Uterus (tissue), 4 donors: ENCODE results near the gene MPP4. TPM values are rescaled to one million over a fixed set of nuclear protein-coding genes. Genes with fewer than 3 reads are reported as not detected.

Source experiments
- DNase-seq, 2 donors: peaks; one replicate each; pipeline ENCODE4 v3.0.0-alpha.2; 2019 to 2020
- H3K27ac ChIP-seq, 2 donors: fragments of 200-600 bp; sonication (generic); 1 replicate in 1 of 2; 2 replicates in 1 of 2; pipeline ENCODE4 v1.5.1; 2016 to 2018
- H3K27me3 ChIP-seq, 2 donors: fragments of 200-600 bp; sonication (generic); one replicate each; pipeline ENCODE4 v1.5.1; 2018 to 2019; ENCODE audit warnings: control low read depth in 1 of 2
- H3K36me3 ChIP-seq, 2 donors: fragments of 200-600 bp; sonication (generic); one replicate each; pipeline ENCODE4 v1.5.1; 2019; ENCODE audit warnings: control low read depth in 1 of 2
- H3K4me1 ChIP-seq, 2 donors: fragments of 200-600 bp; sonication (generic); one replicate each; pipeline ENCODE4 v1.5.1; 2018 to 2019; ENCODE audit warnings: control low read depth in 1 of 2
- H3K4me3 ChIP-seq, 2 donors: fragments of 200-600 bp; sonication (generic); 1 replicate in 1 of 2; 2 replicates in 1 of 2; pipeline ENCODE4 v1.5.1; 2018 to 2019; ENCODE audit warnings: mild to moderate bottlenecking in 1 of 2
- H3K9me3 ChIP-seq, 2 donors: fragments of 200-600 bp; sonication (generic); one replicate each; pipeline ENCODE4 v1.5.1; 2019; ENCODE audit warnings: control low read depth in 1 of 2
- CTCF ChIP-seq, 4 experiments: fragments of 200-600 bp in 2 of 4; fragments of 450-650 bp in 2 of 4; sonication (generic) in 2 of 4; IDR thresholded peaks; one replicate each; pipeline ENCODE4 v1.5.1; 2016 to 2019; ENCODE audit warnings: antibody characterized with exemption in 4 of 4, mild to moderate bottlenecking in 2 of 4, moderate library complexity in 1 of 4
- POLR2A ChIP-seq, 2 donors: fragments of 450-650 bp; IDR thresholded peaks; one replicate each; pipeline ENCODE4 v1.6.1; 2016; ENCODE audit warnings: antibody characterized with exemption in 2 of 2, mild to moderate bottlenecking in 1 of 2, moderate library complexity in 1 of 2
- intact Hi-C: fragments of 100-400 bp; cut with DNase I; formaldehyde crosslinking; loops from one replicate; pipeline ENCODE4 v1.15.1; 2023; ENCODE audit warnings: low total_unique reads
- total RNA-seq, 4 donors: library from RNA; depleted of rRNA in 3 of 4; stranded (reverse); fragments of >200 nt in 3 of 4; gene quantifications; one replicate each; pipeline versions ENCODE4 v1.1.0 to v1.2.4, GENCODE V29; 2014 to 2023
- donor health status: DM: yes; HTN: yes; CAD: no.

Gene MPP4, protein sequence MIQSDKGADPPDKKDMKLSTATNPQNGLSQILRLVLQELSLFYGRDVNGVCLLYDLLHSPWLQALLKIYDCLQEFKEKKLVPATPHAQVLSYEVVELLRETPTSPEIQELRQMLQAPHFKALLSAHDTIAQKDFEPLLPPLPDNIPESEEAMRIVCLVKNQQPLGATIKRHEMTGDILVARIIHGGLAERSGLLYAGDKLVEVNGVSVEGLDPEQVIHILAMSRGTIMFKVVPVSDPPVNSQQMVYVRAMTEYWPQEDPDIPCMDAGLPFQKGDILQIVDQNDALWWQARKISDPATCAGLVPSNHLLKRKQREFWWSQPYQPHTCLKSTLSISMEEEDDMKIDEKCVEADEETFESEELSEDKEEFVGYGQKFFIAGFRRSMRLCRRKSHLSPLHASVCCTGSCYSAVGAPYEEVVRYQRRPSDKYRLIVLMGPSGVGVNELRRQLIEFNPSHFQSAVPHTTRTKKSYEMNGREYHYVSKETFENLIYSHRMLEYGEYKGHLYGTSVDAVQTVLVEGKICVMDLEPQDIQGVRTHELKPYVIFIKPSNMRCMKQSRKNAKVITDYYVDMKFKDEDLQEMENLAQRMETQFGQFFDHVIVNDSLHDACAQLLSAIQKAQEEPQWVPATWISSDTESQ
- under 1 TPM in 2 of 4 donors, not detected in 2; 0.24 to 0.97 TPM for total RNA-seq

DNA sequence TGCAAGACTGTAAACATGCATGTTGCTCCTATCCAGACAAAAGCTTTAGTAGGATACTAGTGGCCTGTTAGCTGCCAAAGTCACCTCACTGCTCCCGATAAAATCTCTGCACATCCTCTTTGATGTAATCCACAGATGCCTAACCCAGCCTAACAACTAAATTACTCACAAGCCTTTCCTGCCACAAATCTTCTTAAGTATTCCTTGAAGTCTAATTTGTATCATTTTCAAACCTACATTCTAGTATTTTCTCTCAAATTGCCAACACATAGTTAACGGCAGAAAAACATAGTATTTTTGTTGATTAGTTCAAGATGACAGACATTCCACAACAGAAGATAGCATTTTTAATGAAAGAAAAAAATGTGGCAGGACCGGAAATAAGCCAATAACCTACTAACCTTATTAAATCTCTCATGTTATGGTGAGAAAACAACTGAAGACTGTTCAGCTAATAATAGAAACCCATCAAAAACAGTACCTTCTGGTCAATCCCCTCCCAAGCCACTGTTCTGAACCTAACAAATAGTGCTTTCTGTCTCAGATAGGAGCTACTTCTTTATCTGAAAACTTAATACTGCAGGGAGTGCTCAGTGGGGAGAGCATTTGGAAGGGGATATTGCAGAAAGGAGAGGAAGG is at the start of gene MPP4:
Gene MPP4, minus strand, starts transcription at position 57 of the 639 bp plus-strand sequence. CDS start 4,690 bp downstream, outside the sequence.
- intact Hi-C loops, result no loop called here
- no peaks in the 10 kb centered on the region for H3K9me3 ChIP-seq
- no peak for TF ChIP-seq POLR2A (IDR thresholded peaks at IDR 0.05)
- no peaks in the 10 kb centered on the region for H3K27me3 ChIP-seq
- peak within 1 kb of the TSS; percentile 50 to 58 for H3K27ac ChIP-seq
- H3K36me3 ChIP-seq, result no peaks in the 10 kb centered on the region
- DNase-seq, result no peak
- H3K4me3 ChIP-seq, result no peak within 1 kb of the TSS
- peaks cover 0 to 4% of the 10 kb centered on the region in 2 donors for H3K4me1 ChIP-seq

DNA sequence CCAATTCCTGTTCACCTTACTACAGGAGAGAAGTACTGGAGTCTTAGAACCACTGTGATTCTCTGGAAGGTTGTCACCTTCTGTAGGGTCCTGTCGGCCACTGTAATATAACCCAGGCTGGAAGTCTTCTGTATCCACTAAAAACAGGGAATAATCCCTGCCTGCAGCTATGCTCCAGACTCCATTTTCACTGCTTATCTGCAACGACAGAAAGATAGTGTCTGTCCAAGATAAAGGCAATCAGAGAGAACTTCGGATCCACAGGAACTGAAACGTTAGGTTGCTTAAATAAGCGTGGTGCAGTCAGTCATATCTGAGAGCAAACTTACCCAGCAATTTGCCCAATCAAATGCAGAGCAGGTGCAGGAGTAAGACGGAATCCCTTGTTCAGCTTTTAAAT is 48.1 kb upstream of the MPP4 start:
- TF ChIP-seq CTCF (IDR thresholded peaks at IDR 0.05) (no peak), POLR2A (IDR thresholded peaks at IDR 0.05) (no peak)
- H3K36me3 ChIP-seq, result no peaks in the 10 kb centered on the region
- intact Hi-C loops, result no loop called here

DNA sequence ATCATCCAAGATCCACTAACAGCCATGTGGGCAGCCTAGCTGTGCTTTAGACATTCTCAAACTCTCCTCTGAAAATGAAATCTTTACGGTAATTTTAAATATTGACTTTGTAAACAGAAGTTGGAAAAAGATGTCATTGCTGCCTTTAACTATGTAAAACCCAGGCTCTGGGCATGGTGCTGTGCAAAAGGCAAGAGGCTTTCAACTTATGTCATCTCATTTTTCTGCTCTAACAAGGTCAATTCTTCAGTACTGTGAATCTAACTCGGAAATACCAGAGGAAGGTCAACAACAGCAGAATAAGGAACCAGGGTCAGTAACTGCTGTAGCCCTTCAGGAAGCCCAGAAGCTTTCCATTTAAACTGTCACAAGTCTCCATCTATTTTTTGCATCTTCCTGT is 37.0 kb upstream of the MPP4 start:
- Histone ChIP-seq H3K9me3 (peaks cover 0 to 5% of the 10 kb centered on the region in 2 donors), H3K27ac (no peak overlapping the region), H3K4me3 (no peak overlapping the region), H3K36me3 (no peaks in the 10 kb centered on the region), H3K4me1 (no peaks in the 10 kb centered on the region), H3K27me3 (no peaks in the 10 kb centered on the region)
- no peak for TF ChIP-seq POLR2A (IDR thresholded peaks at IDR 0.05)
- no peak for TF ChIP-seq CTCF (IDR thresholded peaks at IDR 0.05)
- DNase-seq, result no peak
- intact Hi-C loops, result no loop called here

More for the DNA sequence above, 48.1 kb upstream of the MPP4 start:
- no peaks in the 10 kb centered on the region for H3K9me3 ChIP-seq
- no peaks in the 10 kb centered on the region for H3K27me3 ChIP-seq
- H3K4me3 ChIP-seq, result no peak overlapping the region
- no peak for DNase-seq
- H3K4me1 ChIP-seq, result no peaks in the 10 kb centered on the region
- H3K27ac ChIP-seq, result no peak overlapping the region

DNA sequence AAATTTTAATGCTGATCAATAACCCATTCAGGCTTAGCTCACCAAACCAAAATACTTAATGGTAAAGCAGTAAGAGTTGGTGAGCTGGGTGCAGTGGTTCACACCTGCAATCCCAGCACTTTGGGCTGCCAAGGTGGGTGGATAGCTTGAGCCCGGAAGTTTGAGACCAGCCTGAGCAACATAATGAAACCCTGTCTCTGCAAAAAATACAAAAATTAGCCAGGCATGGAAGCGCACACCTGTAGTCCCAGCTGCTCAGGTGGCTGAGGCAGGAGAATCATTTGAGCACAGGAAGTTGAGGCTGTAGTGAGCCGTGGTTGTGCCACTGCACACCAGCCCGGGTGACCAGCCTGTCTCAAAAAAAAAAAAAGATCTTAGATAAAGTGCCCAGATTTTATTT is 35.7 kb upstream of the MPP4 start:
- intact Hi-C loops, result no loop called here
- no peak for DNase-seq
- H3K36me3 ChIP-seq, result no peaks in the 10 kb centered on the region

DNA sequence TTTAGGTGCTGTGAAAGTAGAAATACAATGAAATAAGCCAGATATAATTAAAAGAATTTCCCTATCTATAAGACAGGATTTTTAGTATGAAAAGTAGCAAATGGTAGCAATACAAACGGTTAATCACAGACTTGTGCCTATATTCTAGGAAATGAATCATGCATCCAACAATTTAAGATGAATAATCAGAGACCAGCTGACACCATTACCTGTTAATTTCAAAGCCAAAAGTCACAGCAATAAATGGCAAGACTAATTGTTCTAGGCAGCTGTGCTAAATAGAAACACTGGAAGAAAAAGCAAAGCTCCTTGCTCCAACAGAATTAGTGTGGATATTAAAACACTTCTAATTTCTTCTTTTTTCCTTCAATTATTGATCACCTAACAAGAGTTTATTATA is 35.1 kb upstream of the MPP4 start:
- Histone ChIP-seq H3K4me3 (no peak overlapping the region), H3K9me3 (peaks cover 0 to 5% of the 10 kb centered on the region in 2 donors), H3K27me3 (no peaks in the 10 kb centered on the region), H3K36me3 (no peaks in the 10 kb centered on the region), H3K27ac (no peak overlapping the region), H3K4me1 (no peaks in the 10 kb centered on the region)
- no peak for DNase-seq
- intact Hi-C loops, result no loop called here
- TF ChIP-seq POLR2A (IDR thresholded peaks at IDR 0.05), result no peak
- TF ChIP-seq CTCF (IDR thresholded peaks at IDR 0.05), result no peak

More for the DNA sequence above, 35.7 kb upstream of the MPP4 start:
- Histone ChIP-seq H3K27me3 (no peaks in the 10 kb centered on the region), H3K4me1 (no peaks in the 10 kb centered on the region), H3K27ac (no peak overlapping the region), H3K4me3 (no peak overlapping the region), H3K9me3 (peaks cover 0 to 5% of the 10 kb centered on the region in 2 donors)
- TF ChIP-seq POLR2A (IDR thresholded peaks at IDR 0.05) (no peak), CTCF (IDR thresholded peaks at IDR 0.05) (no peak)
